GM23338 (cell line): ENCODE results near the gene CAPS.

Experiments used
- CREB1 ChIP-seq: fragments of 250-450 bp; sonication (Bioruptor Pico); IDR thresholded peaks from 2 replicates; pipeline ENCODE4 v1.5.0; 2020; ENCODE audit warnings: low read depth, mild to moderate bottlenecking, moderate library complexity
- TF ChIP-seq, protein P1 (sequence below), 2 experiments: fragments of 200-600 bp in 1 of 2; sonication (generic) in 1 of 2; conservative IDR thresholded peaks; 2 replicates each; pipeline versions ENCODE4 v1.5.1 to v1.6.1; 2016 to 2017; ENCODE audit warnings: antibody characterized with exemption in 2 of 2, low read depth in 2 of 2, mild to moderate bottlenecking in 2 of 2, moderate library complexity in 1 of 2
- TF ChIP-seq, protein P2 (sequence below): IDR thresholded peaks from one replicate; pipeline ENCODE4 v1.6.1; 2018; ENCODE audit warnings: antibody characterized with exemption; ENCODE audit not compliant: unreplicated experiment
- TF ChIP-seq, protein P3 (sequence below): IDR thresholded peaks from 2 replicates; pipeline ENCODE4 v1.6.1; 2016; ENCODE audit warnings: antibody characterized with exemption

DNA sequence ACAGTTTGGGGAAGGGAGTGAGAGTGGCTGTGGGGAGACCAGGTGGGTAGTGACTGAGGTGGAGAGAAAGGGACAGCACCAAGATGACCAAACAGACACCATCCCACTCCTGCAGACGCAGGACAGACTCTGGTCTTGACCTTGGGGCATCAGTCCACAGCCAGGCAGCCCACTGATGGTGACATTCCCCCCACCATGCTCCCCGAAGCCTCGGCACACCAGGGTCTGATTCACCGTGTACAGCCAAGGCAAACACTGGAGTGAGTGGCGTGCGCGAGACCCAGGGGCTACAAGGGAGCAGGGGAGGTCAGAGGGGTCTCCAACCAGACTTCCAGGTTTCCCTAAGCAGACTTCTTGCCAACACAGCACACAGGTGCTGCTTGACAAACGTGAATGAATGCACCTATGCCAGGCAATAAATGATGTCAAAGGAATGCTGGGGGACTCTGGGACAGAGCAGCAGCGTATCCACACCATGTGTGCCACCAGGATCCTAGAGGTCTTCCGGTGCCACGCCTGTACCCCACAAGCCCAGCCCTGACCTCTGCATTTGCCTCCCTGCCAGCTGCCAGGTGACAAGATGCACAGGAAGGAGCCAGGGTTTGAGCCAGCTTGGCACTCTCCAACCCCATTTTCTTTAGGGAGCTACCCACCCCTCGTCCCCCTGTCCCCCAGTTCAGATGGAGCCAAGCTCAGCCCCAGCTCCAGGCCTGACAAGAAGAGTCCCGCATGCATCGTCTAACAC lies 45.4 kb downstream of the CAPS start:
- TF ChIP-seq, protein P1, sequence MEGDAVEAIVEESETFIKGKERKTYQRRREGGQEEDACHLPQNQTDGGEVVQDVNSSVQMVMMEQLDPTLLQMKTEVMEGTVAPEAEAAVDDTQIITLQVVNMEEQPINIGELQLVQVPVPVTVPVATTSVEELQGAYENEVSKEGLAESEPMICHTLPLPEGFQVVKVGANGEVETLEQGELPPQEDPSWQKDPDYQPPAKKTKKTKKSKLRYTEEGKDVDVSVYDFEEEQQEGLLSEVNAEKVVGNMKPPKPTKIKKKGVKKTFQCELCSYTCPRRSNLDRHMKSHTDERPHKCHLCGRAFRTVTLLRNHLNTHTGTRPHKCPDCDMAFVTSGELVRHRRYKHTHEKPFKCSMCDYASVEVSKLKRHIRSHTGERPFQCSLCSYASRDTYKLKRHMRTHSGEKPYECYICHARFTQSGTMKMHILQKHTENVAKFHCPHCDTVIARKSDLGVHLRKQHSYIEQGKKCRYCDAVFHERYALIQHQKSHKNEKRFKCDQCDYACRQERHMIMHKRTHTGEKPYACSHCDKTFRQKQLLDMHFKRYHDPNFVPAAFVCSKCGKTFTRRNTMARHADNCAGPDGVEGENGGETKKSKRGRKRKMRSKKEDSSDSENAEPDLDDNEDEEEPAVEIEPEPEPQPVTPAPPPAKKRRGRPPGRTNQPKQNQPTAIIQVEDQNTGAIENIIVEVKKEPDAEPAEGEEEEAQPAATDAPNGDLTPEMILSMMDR (conservative IDR thresholded peaks at IDR 0.05; ENCODE audit: low read depth in 2 of 2): no peak
- TF ChIP-seq, protein P2, sequence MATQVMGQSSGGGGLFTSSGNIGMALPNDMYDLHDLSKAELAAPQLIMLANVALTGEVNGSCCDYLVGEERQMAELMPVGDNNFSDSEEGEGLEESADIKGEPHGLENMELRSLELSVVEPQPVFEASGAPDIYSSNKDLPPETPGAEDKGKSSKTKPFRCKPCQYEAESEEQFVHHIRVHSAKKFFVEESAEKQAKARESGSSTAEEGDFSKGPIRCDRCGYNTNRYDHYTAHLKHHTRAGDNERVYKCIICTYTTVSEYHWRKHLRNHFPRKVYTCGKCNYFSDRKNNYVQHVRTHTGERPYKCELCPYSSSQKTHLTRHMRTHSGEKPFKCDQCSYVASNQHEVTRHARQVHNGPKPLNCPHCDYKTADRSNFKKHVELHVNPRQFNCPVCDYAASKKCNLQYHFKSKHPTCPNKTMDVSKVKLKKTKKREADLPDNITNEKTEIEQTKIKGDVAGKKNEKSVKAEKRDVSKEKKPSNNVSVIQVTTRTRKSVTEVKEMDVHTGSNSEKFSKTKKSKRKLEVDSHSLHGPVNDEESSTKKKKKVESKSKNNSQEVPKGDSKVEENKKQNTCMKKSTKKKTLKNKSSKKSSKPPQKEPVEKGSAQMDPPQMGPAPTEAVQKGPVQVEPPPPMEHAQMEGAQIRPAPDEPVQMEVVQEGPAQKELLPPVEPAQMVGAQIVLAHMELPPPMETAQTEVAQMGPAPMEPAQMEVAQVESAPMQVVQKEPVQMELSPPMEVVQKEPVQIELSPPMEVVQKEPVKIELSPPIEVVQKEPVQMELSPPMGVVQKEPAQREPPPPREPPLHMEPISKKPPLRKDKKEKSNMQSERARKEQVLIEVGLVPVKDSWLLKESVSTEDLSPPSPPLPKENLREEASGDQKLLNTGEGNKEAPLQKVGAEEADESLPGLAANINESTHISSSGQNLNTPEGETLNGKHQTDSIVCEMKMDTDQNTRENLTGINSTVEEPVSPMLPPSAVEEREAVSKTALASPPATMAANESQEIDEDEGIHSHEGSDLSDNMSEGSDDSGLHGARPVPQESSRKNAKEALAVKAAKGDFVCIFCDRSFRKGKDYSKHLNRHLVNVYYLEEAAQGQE: no peak
- TF ChIP-seq, protein P3, sequence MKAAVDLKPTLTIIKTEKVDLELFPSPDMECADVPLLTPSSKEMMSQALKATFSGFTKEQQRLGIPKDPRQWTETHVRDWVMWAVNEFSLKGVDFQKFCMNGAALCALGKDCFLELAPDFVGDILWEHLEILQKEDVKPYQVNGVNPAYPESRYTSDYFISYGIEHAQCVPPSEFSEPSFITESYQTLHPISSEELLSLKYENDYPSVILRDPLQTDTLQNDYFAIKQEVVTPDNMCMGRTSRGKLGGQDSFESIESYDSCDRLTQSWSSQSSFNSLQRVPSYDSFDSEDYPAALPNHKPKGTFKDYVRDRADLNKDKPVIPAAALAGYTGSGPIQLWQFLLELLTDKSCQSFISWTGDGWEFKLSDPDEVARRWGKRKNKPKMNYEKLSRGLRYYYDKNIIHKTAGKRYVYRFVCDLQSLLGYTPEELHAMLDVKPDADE: no peak
- TF ChIP-seq CREB1 (CRISPR knock-in tag): no peak
